ENCODE results near the gene TRMT11.

Gene TRMT11

DNA sequence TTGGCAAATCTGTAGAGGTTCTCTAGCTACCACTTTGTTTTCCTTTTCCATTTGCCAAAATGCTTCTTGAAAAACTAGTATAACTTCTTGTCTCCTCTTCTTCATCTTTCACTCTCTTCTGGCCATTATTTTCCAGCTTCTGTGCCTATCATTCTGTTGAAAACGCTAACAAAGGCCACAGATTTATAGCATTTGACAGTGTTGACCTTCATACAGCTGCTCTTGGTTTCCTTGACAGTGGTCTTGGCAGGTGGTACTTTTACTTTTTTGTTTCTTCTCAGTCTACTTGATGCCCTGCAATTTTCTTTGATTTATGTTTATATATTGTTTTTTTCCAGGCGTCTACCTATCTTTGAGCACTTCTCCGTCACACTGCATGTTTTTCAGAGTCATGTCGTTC lies 23.7 kb downstream of the TRMT11 start:
- TF ChIP-seq YY1 (IDR thresholded peaks at IDR 0.05; ENCODE audit: low read depth) (no peak), TAF1 (IDR thresholded peaks at IDR 0.05; ENCODE audit: low read depth) (no peak), CEBPB (IDR thresholded peaks at IDR 0.05) (no peak), CREB1 (IDR thresholded peaks at IDR 0.05; ENCODE audit: low read depth) (no peak), FOXM1 (IDR thresholded peaks at IDR 0.05; ENCODE audit: borderline replicate concordance, low read depth) (no peak), RAD21 (IDR thresholded peaks at IDR 0.05; ENCODE audit: low read depth) (no peak), TCF12 (IDR thresholded peaks at IDR 0.05; ENCODE audit: low read depth) (no peak)
- TF ChIP-seq, protein P1, sequence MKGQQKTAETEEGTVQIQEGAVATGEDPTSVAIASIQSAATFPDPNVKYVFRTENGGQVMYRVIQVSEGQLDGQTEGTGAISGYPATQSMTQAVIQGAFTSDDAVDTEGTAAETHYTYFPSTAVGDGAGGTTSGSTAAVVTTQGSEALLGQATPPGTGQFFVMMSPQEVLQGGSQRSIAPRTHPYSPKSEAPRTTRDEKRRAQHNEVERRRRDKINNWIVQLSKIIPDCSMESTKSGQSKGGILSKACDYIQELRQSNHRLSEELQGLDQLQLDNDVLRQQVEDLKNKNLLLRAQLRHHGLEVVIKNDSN (IDR thresholded peaks at IDR 0.05): no peak
- TF ChIP-seq, protein P2, sequence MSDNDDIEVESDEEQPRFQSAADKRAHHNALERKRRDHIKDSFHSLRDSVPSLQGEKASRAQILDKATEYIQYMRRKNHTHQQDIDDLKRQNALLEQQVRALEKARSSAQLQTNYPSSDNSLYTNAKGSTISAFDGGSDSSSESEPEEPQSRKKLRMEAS (IDR thresholded peaks at IDR 0.05): no peak
- TF ChIP-seq, protein P3, sequence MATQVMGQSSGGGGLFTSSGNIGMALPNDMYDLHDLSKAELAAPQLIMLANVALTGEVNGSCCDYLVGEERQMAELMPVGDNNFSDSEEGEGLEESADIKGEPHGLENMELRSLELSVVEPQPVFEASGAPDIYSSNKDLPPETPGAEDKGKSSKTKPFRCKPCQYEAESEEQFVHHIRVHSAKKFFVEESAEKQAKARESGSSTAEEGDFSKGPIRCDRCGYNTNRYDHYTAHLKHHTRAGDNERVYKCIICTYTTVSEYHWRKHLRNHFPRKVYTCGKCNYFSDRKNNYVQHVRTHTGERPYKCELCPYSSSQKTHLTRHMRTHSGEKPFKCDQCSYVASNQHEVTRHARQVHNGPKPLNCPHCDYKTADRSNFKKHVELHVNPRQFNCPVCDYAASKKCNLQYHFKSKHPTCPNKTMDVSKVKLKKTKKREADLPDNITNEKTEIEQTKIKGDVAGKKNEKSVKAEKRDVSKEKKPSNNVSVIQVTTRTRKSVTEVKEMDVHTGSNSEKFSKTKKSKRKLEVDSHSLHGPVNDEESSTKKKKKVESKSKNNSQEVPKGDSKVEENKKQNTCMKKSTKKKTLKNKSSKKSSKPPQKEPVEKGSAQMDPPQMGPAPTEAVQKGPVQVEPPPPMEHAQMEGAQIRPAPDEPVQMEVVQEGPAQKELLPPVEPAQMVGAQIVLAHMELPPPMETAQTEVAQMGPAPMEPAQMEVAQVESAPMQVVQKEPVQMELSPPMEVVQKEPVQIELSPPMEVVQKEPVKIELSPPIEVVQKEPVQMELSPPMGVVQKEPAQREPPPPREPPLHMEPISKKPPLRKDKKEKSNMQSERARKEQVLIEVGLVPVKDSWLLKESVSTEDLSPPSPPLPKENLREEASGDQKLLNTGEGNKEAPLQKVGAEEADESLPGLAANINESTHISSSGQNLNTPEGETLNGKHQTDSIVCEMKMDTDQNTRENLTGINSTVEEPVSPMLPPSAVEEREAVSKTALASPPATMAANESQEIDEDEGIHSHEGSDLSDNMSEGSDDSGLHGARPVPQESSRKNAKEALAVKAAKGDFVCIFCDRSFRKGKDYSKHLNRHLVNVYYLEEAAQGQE (IDR thresholded peaks at IDR 0.05; ENCODE audit: low read depth): no peak

DNA sequence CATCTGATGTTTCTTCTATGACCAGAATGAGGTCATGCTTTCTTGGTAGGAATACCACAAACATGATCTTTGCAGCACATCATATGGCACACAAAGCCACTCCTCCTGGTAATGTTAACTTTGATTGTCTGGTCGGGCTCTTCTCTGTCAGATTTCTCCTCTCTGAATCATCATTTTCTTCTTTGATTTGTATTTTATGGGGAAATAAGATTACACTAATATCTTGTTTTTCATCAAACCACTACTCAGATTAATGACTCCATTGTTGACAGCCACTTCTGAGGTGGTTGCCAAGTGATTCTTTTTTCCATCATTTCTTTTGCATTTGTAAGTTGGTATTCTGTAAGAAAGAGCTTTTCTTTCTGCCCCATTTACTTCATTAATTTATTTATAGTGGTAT lies 29.5 kb downstream of the TRMT11 start:
- TF ChIP-seq NFIC (IDR thresholded peaks at IDR 0.05) (no peak), FOXM1 (IDR thresholded peaks at IDR 0.05; ENCODE audit: borderline replicate concordance, low read depth) (no peak), ZBTB7A (IDR thresholded peaks at IDR 0.05; ENCODE audit: low read depth) (no peak), TEAD4 (IDR thresholded peaks at IDR 0.05) (no peak), CEBPB (IDR thresholded peaks at IDR 0.05) (no peak), EGR1 (IDR thresholded peaks at IDR 0.05) (no peak), TCF12 (IDR thresholded peaks at IDR 0.05; ENCODE audit: low read depth) (no peak), CREB1 (IDR thresholded peaks at IDR 0.05; ENCODE audit: low read depth) (no peak), YY1 (IDR thresholded peaks at IDR 0.05; ENCODE audit: low read depth) (no peak), RAD21 (IDR thresholded peaks at IDR 0.05; ENCODE audit: low read depth) (no peak), TAF1 (IDR thresholded peaks at IDR 0.05; ENCODE audit: low read depth) (no peak)
- TF ChIP-seq, protein P2 (IDR thresholded peaks at IDR 0.05): no peak
- TF ChIP-seq, protein P1 (IDR thresholded peaks at IDR 0.05): no peak
- TF ChIP-seq, protein P3 (IDR thresholded peaks at IDR 0.05; ENCODE audit: low read depth): no peak

DNA sequence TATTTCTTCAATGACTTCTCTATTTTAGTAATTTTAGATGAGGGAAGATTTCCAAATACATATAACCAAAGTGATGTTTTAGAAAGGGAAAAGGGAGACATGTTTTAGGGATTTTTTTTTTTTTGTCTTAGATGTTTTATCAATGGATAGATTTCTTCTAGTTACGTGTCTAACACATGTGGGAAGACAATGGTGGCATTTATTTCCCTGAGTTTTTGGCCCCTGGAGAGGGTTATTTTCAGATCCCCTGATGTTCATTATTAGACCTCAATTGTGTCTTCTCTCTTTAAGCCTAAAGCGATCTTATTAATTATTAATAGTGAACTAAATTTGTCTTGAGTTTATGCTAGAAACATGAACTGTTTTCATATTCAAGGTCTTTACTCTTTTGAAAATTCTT lies 30.3 kb downstream of the TRMT11 start:
- no peak for TF ChIP-seq EP300 (IDR thresholded peaks at IDR 0.05; ENCODE audit: borderline replicate concordance)
- no peak for TF ChIP-seq CREB1 (IDR thresholded peaks at IDR 0.05; ENCODE audit: low read depth)
- TF ChIP-seq NFIC (IDR thresholded peaks at IDR 0.05): no peak
- TF ChIP-seq, protein P2 (IDR thresholded peaks at IDR 0.05): no peak
- TF ChIP-seq ZBTB7A (IDR thresholded peaks at IDR 0.05; ENCODE audit: low read depth): no peak
- no peak for TF ChIP-seq YY1 (IDR thresholded peaks at IDR 0.05; ENCODE audit: low read depth)

DNA sequence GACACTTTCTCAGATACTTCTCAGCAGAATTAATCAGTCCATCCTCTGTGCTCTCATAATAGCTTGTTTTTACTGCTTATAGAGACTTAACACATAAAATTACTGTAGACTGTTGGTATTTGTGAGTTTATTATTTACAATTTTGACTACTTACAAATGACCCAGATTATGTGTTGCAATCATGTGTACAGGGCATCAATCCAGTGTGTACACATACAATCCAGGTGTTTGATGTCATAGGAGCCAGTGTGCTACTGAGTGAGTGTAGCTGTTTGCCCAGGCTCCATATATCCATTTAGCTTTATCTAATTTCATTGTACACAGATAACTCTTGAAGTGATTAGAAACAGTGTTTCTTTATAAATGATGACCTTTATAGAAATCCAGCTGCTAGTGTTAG lies 31.3 kb downstream of the TRMT11 start:
- TF ChIP-seq FOXM1 (IDR thresholded peaks at IDR 0.05; ENCODE audit: borderline replicate concordance, low read depth) (no peak), RAD21 (IDR thresholded peaks at IDR 0.05; ENCODE audit: low read depth) (no peak), ZBTB7A (IDR thresholded peaks at IDR 0.05; ENCODE audit: low read depth) (no peak), TEAD4 (IDR thresholded peaks at IDR 0.05) (no peak)

DNA sequence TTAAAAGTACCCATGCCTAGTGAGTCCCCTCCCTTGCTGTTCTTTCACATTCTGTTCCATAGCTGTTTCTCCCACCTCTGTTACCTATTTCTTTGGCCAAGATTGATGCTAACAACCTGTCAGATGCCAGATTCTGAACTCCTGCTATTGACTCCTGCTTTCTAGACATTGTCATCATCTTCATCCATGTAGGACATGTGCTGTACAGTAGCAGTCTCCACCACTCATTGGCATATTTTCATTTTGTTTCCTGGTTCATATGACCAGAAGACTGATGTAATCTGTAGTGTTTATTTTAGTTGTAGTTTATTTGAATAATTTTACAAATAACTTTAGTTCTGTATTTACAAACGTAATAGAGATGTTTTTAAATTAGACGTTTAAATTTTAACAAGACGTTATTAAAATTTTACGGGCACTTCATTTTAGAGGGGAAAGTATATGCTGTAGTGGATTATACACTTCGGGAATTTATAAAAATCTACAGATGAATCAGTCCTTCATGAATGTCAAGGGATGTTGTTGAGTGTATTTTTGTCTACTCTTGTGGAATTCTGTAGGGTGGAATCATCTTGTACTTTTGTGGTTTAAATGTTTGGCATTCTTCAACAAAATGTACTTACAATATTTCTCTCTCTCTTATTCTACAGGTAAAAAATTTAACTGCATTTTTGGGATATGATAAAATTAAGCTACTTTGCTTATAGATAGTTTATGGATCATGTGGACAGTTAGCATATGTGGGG lies 34.1 kb downstream of the TRMT11 start:
- TF ChIP-seq FOXM1 (IDR thresholded peaks at IDR 0.05; ENCODE audit: borderline replicate concordance, low read depth) (no peak), NFIC (IDR thresholded peaks at IDR 0.05) (no peak), TEAD4 (IDR thresholded peaks at IDR 0.05) (no peak), RAD21 (IDR thresholded peaks at IDR 0.05; ENCODE audit: low read depth) (no peak), TCF12 (IDR thresholded peaks at IDR 0.05; ENCODE audit: low read depth) (no peak), YY1 (IDR thresholded peaks at IDR 0.05; ENCODE audit: low read depth) (no peak), CREB1 (IDR thresholded peaks at IDR 0.05; ENCODE audit: low read depth) (no peak), EP300 (IDR thresholded peaks at IDR 0.05; ENCODE audit: borderline replicate concordance) (no peak), EGR1 (IDR thresholded peaks at IDR 0.05) (no peak), ZBTB7A (IDR thresholded peaks at IDR 0.05; ENCODE audit: low read depth) (no peak), CEBPB (IDR thresholded peaks at IDR 0.05) (no peak), TAF1 (IDR thresholded peaks at IDR 0.05; ENCODE audit: low read depth) (no peak)
- TF ChIP-seq, protein P1 (IDR thresholded peaks at IDR 0.05): no peak
- TF ChIP-seq, protein P2 (IDR thresholded peaks at IDR 0.05): no peak
- TF ChIP-seq, protein P3 (IDR thresholded peaks at IDR 0.05; ENCODE audit: low read depth): no peak

All from Ishikawa (cell line).